Vagina (tissue), 2 donors: ENCODE measurements around the gene PRSS33. TPM values are rescaled to one million over a fixed set of nuclear protein-coding genes. Genes with fewer than 3 reads are reported as not detected.

Experiments used
- DNase-seq, 2 donors: peaks; one replicate each; pipeline ENCODE4 v3.0.0-alpha.2; 2017; ENCODE audit errors: extremely low spot score in 2 of 2
- H3K27ac ChIP-seq: fragments of 200-600 bp; sonication (generic); one replicate; pipeline ENCODE4 v1.5.1; 2019
- H3K27me3 ChIP-seq: fragments of 200-600 bp; sonication (generic); one replicate; pipeline ENCODE4 v1.5.1; 2019
- H3K36me3 ChIP-seq, 2 donors: fragments of 200-600 bp; sonication (generic); one replicate each; pipeline ENCODE4 v1.5.1; 2017 to 2019
- H3K4me1 ChIP-seq: fragments of 200-600 bp; sonication (generic); one replicate; pipeline ENCODE4 v1.5.1; 2019
- H3K4me3 ChIP-seq, 2 donors: fragments of 200-600 bp; sonication (generic); 1 replicate in 1 of 2; 2 replicates in 1 of 2; pipeline ENCODE4 v1.5.1; 2016 to 2019
- H3K9me3 ChIP-seq: fragments of 200-600 bp; sonication (generic); one replicate; pipeline ENCODE4 v1.5.1; 2019
- POLR2A ChIP-seq, 2 donors: fragments of 450-650 bp; IDR thresholded peaks; one replicate each; pipeline ENCODE4 v1.6.1; 2017; ENCODE audit warnings: antibody characterized with exemption in 2 of 2, mild to moderate bottlenecking in 2 of 2, moderate library complexity in 2 of 2
- POLR2AphosphoS5 ChIP-seq, 2 donors: sonication (generic); formaldehyde crosslinking; IDR thresholded peaks; one replicate each; pipeline ENCODE4 v1.9.0; 2017; ENCODE audit warnings: antibody characterized with exemption in 2 of 2, mild to moderate bottlenecking in 2 of 2, low read depth in 1 of 2; ENCODE audit not compliant: insufficient read depth in 1 of 2
- intact Hi-C: fragments of 100-400 bp; cut with DNase I; formaldehyde crosslinking; loops from one replicate; pipeline ENCODE4 v1.15.1; 2023
- total RNA-seq: library from RNA; depleted of rRNA; stranded (reverse); fragments of >200 nt; gene quantifications from one replicate; pipeline ENCODE4 v1.2.3, GENCODE V29; 2016
- TF ChIP-seq, protein P1 (sequence below), 3 experiments: fragments of 450-650 bp in 2 of 3; fragments of 200-600 bp in 1 of 3; sonication (generic) in 1 of 3; IDR thresholded peaks; one replicate each; pipeline ENCODE4 v1.5.1; 2017 to 2019; ENCODE audit warnings: antibody characterized with exemption in 3 of 3, mild to moderate bottlenecking in 2 of 3, moderate library complexity in 2 of 3

Gene PRSS33
- total RNA-seq, 1 donor from 2014 or later = not detected

DNA sequence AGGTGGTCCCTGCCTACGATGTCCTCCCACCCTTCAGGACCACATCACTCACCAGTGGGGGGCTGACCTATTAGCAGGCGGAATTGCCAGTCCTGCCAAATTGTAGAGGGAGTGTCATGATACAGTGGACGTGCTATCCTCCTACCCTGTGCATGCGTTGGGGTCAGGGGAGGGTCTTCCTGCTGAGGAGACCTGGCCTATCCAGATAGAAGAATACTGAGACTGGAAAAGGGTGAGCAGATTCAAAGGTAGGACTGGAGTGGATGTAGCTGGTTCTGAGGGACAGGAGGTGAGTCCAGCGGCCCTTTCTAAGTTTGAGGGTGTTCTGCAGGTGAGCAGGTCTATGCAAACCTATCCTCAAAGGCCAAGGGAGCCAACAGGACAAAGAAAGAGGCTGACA, 18.9 kb upstream of the PRSS33 start:
- H3K27me3 ChIP-seq = no peaks in the 10 kb centered on the region
- no peaks in the 10 kb centered on the region for H3K36me3 ChIP-seq
- H3K4me3 ChIP-seq = no peak overlapping the region
- H3K4me1 ChIP-seq = no peaks in the 10 kb centered on the region
- no peak for TF ChIP-seq POLR2A (IDR thresholded peaks at IDR 0.05)
- TF ChIP-seq, protein P1, sequence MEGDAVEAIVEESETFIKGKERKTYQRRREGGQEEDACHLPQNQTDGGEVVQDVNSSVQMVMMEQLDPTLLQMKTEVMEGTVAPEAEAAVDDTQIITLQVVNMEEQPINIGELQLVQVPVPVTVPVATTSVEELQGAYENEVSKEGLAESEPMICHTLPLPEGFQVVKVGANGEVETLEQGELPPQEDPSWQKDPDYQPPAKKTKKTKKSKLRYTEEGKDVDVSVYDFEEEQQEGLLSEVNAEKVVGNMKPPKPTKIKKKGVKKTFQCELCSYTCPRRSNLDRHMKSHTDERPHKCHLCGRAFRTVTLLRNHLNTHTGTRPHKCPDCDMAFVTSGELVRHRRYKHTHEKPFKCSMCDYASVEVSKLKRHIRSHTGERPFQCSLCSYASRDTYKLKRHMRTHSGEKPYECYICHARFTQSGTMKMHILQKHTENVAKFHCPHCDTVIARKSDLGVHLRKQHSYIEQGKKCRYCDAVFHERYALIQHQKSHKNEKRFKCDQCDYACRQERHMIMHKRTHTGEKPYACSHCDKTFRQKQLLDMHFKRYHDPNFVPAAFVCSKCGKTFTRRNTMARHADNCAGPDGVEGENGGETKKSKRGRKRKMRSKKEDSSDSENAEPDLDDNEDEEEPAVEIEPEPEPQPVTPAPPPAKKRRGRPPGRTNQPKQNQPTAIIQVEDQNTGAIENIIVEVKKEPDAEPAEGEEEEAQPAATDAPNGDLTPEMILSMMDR (IDR thresholded peaks at IDR 0.05) = no peak
- TF ChIP-seq POLR2AphosphoS5 (IDR thresholded peaks at IDR 0.05; ENCODE audit: insufficient read depth in 1 of 2, low read depth in 1 of 2) = no peak
- H3K27ac ChIP-seq = no peak overlapping the region
- DNase-seq = no peak
- H3K9me3 ChIP-seq = peaks cover 4% of the 10 kb centered on the region
- intact Hi-C loops = no loop called here

DNA sequence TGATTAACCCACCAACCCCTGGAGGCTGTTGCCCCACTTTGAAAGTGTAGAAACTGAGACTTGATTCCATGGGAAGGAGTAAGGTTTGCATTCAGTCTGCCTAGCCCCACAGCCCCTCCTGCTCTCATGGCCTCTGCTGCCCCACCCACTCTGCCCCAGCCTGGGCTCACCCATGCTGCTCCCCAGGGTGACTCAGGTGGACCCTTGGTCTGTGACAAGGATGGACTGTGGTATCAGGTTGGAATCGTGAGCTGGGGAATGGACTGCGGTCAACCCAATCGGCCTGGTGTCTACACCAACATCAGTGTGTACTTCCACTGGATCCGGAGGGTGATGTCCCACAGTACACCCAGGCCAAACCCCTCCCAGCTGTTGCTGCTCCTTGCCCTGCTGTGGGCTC, 17.4 kb upstream of the PRSS33 start:
- intact Hi-C loops = no loop called here
- Histone ChIP-seq H3K36me3 (no peaks in the 10 kb centered on the region), H3K9me3 (peaks cover 4% of the 10 kb centered on the region), H3K27me3 (no peaks in the 10 kb centered on the region), H3K4me3 (no peak overlapping the region), H3K27ac (no peak overlapping the region), H3K4me1 (no peaks in the 10 kb centered on the region)
- TF ChIP-seq POLR2AphosphoS5 (IDR thresholded peaks at IDR 0.05; ENCODE audit: insufficient read depth in 1 of 2, low read depth in 1 of 2) = no peak
- TF ChIP-seq, protein P1 (IDR thresholded peaks at IDR 0.05) = no peak
- TF ChIP-seq POLR2A (IDR thresholded peaks at IDR 0.05) = no peak
- DNase-seq = no peak

DNA sequence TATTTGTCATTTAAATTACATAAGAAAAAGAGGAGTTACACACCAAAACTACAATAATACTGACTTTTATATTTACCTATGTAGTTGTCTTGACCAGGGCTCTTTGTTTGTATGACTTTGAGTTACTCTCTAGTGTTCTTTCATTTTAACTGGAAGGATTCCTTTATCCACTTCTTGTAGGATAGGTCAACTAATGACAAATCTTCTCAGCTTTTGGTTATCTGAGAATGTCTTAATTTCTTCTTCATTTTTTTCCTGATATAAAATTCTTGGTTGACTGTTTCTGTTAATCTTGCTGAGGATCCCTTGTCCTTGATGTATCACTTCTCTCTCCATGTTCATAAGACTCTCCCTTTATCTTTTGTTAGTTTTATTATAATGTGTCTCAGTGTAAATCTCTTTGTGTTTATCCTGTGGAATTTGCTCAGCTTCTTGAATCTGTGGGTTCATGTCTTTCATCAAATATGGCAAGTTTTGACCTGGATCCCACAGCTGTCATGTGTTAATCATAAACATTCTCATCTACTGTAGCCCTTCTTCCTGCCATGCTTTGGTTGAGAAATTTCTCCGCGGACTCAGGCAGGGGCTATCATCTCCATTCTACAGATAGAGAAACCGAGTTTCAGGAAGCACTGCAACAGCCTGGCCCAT, 16.3 kb upstream of the PRSS33 start:
- no peaks in the 10 kb centered on the region for H3K36me3 ChIP-seq
- TF ChIP-seq POLR2A (IDR thresholded peaks at IDR 0.05) (no peak), POLR2AphosphoS5 (IDR thresholded peaks at IDR 0.05; ENCODE audit: insufficient read depth in 1 of 2, low read depth in 1 of 2) (no peak)
- TF ChIP-seq, protein P1 (IDR thresholded peaks at IDR 0.05) = no peak
- H3K4me1 ChIP-seq = no peaks in the 10 kb centered on the region
- H3K27me3 ChIP-seq = no peaks in the 10 kb centered on the region
- no peak for DNase-seq
- H3K27ac ChIP-seq = no peak overlapping the region
- no peak overlapping the region for H3K4me3 ChIP-seq
- peaks cover 4% of the 10 kb centered on the region for H3K9me3 ChIP-seq
- intact Hi-C loops = no loop called here

DNA sequence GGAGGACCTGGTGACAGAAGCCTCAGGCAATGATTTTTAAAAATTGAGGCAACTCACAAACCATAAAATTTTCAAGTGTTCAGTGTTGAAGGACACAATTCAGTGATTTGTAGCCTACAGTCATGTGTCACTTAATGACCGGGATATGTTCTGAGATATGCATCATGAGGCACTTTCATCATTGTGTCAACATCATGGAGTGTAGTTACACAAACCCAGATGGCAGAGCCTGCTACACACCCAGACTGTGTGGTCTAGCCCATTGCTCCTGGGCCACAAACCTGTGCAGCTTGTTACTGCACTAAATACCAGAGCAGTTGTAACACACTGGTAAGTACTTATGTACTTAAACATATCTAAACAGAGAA, 12.5 kb upstream of the PRSS33 start:
- TF ChIP-seq POLR2A (IDR thresholded peaks at IDR 0.05) (no peak), POLR2AphosphoS5 (IDR thresholded peaks at IDR 0.05; ENCODE audit: insufficient read depth in 1 of 2, low read depth in 1 of 2) (no peak)
- TF ChIP-seq, protein P1 (IDR thresholded peaks at IDR 0.05) = no peak
- no peak overlapping the region for H3K27ac ChIP-seq
- no peak overlapping the region for H3K4me3 ChIP-seq
- H3K27me3 ChIP-seq = no peaks in the 10 kb centered on the region
- no peaks in the 10 kb centered on the region for H3K4me1 ChIP-seq
- intact Hi-C loops = no loop called here
- peaks cover 3% of the 10 kb centered on the region for H3K9me3 ChIP-seq
- H3K36me3 ChIP-seq = no peaks in the 10 kb centered on the region
- DNase-seq = no peak

DNA sequence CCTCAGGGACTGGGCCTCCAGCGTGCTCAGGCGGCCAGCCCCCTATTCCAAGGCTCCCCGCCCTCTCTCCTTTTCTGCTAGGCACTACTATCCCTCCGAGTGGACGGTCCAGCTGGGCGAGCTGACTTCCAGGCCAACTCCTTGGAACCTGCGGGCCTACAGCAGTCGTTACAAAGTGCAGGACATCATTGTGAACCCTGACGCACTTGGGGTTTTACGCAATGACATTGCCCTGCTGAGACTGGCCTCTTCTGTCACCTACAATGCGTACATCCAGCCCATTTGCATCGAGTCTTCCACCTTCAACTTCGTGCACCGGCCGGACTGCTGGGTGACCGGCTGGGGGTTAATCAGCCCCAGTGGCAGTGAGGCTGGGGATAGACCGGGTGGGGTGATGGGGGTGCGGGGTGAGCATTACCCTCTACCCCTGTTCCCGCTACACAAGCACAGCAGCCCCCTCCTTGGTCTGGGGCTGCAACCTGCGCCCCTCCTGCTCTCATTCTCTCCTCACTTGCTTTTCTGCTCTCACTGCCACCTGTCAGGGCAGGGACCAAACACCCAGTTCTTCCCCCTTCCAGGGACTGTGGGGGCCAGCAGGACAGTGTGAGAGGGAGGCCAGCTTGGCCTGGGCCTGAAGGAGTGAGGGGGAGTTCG, 12.0 kb upstream of the PRSS33 start:
- Histone ChIP-seq H3K36me3 (no peaks in the 10 kb centered on the region), H3K4me3 (no peak overlapping the region), H3K27ac (no peak overlapping the region), H3K9me3 (no peaks in the 10 kb centered on the region), H3K4me1 (no peaks in the 10 kb centered on the region), H3K27me3 (no peaks in the 10 kb centered on the region)
- DNase-seq = no peak
- intact Hi-C loops = no loop called here
- TF ChIP-seq POLR2AphosphoS5 (IDR thresholded peaks at IDR 0.05; ENCODE audit: insufficient read depth in 1 of 2, low read depth in 1 of 2) (no peak), POLR2A (IDR thresholded peaks at IDR 0.05) (no peak)
- TF ChIP-seq, protein P1 (IDR thresholded peaks at IDR 0.05) = no peak
